HG03025 (cell line): ENCODE results near the gene TNFAIP8L3.
"Not testable (repeated sequence)": the region's sequence is repeated elsewhere in the genome, so short reads cannot be mapped to it uniquely, and the experiment has no call there.

Experiments
- ATAC-seq: cut with Tn5 transposase; IDR thresholded peaks from one replicate; pipeline ENCODE4 v1.9.1; 2021; ENCODE audit warnings: mild to moderate bottlenecking, moderate library complexity; ENCODE audit not compliant: unreplicated experiment, low FRiP score

TNFAIP8L3 gene

DNA sequence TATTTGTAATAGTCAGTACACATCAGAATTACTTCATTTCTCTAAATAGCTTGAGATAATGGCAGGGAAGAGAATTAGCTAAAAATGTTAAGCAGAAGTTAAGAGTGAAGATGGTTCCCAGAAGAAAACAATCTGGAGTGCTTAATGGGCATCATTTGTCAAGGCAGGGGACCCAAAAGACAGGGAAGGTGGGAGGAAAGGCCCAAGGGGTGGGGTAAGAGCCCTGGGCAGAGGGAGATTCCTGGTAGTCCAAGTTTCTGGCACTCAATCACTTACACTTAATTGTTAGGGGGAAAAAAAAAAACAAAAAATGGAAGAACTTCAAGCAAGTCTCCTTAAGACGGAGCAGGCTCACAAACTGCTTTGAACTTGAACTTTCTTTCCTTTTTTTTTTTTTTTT lies 28.9 kb downstream of the TNFAIP8L3 start:
- no peak for ATAC-seq

DNA sequence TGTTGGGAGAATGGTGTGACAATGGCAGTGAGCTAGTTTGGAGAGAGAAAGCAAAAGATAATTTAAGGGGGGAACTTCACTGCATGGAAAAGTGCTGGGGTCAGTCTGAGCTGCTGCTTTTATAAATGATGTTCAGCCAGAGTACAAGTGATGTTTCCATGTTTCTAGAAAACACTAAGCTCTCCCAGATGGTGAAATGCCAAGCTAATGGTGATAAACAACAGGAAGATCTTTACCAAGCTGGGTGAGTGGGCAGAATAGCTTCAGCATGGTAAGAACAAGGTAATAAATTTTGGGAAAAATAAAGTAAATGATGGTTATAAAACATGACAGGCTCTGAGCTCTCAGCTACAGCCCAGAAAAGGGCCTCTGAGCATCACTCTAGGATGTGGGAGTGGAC lies 29.4 kb downstream of the TNFAIP8L3 start:
- no peak for ATAC-seq

DNA sequence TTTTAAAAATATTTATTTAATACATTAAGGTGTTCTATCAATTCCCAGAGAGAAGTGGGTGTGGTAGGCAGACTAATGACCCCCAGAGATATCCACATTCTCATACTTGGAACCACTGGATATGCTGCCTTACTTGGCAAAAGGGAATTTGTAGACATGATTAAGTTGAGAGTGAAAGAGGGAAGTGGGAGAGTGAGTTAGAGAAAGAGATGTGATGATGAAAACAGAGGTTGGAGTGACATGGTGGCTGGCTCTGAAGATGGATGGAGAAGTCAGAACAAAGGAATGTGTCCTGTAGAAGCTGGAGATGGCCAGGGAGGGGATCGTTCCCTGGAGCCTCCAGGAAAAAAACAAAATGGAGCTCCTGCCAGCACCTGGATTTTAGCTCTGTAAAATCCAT lies 32.0 kb downstream of the TNFAIP8L3 start:
- no peak for ATAC-seq

DNA sequence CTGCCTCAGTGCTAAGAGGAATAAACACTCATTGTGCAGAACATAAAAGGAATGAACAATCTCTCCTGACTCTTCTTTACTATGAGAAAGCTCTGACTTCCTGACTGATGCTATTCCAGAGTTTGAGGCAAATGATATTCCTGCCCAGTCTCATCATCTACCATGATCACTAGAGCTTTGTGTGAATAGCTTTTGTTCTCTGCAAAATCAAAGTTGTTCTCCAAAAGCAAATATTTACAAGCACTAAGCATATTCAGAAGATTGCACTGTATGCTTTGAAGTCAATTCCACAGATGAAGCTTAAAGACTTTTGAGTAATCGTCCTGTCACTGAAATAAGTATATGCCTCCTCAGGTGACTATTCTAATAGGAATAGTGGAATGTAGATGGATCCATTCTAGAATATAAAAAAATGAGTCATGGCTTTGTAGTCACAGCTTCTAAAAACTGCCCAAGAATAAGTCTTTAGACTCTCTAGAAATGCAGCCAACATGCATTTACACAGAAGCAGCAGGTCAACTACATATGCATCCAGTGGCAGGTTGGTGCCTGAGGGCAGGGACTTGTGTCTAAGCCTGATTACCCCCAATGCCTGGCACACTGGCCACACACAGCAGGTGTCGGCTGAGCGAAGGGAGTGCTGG lies 34.6 kb downstream of the TNFAIP8L3 start:
- no peak for ATAC-seq

DNA sequence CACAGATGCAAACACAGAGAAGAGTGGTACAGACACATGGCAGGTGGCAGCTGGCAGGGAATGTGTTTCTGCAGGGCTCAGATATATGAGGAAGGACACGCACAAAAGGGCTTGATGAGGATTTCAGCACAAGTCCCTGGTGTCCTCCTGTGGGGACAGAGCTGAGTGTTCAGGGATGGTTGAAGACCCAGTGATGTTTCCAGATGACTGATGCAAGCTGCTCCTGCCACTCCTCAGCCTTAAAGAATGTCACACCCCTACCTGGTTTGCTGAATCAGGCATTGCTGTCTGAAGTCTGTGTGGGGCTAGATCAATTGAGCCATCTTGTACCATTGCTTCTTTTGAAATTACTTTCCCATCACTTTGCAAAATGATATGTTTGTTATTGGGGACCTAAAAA lies 40.2 kb downstream of the TNFAIP8L3 start:
- ATAC-seq, result no peak

DNA sequence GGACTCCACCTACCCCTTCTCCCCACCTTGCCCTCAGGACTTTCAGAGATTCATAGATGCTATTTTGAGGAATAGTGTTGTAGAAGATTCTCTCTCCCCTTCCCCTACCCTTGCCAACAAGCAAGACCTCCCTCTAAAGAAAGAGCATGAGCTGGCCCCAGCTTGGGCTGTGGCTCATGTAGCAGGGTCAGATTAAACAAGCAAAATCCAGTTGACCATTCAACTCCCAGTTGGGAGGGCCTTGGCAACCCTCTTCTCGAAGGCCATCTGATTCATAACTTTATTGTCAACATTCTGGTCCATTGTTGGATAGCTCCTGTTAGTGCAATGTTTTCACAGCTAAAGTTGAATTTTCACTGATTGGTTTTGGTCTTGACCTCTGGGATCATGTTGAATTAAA lies 41.1 kb downstream of the TNFAIP8L3 start:
- ATAC-seq, result no peak

DNA sequence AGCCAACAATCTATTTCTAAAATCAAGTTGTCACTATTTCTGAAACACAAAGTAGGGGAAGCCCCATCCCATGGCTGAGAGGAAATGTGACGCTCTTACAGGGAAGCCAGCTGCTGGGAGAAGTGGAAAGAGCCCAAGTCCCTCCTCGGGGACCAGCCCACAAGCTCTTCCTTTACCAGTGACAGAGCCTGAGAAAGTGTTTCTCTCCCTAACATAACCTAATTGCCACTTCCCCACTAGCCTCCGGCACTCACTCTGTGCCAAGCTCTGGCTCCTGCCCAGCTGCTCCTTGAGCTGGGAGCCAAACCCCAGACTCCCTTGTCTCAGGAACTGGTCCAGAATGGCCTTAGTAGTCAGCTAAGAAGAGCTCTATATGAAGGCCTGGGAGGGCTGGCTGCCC lies 42.9 kb downstream of the TNFAIP8L3 start:
- no peak for ATAC-seq

DNA sequence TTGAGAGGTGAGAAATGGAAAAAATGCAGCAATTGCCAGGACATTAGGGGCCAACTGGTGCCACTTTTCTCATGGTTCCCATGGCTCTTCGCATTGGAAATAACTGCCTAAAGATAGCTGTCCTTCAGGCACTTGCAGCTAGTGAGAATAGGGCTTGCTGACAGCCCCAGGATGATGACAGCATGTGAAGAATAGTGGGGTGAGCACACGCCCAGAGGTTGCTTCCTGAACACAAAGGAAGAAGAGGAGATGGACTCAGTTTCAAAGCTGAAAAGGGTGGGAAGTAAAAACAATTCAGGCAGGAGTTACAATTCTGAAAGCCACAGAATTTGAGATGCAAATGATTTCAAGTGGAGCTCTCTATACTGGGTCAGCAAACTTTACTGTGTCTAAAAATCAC lies 45.6 kb downstream of the TNFAIP8L3 start:
- ATAC-seq, result no peak

DNA sequence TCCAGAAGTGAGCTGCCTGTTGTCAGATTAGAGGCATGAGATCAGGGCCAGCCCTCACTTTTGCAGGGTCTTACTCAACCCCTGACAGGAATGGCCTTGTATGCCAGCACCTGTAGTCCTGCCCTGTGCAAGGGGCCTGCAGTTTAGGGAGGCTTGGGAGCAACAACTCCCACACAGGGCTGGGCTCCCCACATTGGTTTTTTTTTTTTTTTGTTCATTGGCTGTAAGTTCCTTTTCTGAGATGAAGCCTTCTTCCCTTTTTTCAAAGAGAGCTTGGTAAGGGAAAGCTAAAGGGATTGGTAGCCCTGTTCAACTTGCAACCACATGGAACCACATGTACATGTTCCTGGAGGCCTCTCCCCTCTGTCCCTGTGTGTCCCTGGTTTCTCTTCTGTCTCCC lies 46.4 kb downstream of the TNFAIP8L3 start:
- no peak for ATAC-seq

DNA sequence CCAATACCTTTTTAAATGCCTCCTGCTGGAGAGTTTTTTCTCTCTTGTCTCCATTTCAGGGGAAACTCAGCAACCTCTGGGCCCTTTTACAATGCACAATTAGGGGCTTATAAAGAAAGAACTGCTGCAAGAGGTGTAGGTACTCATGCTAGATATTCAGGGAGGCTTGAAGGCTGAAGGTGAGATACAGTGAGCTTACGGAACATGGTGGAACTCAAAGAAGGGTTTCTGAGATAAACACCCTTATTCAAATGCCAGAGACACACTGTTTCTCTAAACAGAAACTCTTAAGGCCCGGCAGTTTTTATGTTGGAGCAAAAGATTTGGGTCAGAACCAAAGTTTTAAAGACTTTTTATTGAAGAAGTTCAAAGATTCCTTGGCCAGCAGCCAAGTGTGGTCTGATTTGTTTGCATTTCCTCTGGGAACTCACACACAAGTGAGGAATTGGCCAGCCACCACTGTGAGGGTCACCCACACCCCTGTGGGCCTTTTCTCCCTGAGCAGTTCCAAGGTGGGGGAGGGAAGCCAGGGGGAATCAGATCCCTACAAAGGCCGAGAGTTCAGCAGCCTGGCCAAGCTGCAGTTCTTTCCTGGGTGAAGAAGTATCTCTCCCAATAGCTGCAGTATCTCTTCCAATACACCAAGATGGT lies 47.8 kb downstream of the TNFAIP8L3 start:
- ATAC-seq, result no peak

DNA sequence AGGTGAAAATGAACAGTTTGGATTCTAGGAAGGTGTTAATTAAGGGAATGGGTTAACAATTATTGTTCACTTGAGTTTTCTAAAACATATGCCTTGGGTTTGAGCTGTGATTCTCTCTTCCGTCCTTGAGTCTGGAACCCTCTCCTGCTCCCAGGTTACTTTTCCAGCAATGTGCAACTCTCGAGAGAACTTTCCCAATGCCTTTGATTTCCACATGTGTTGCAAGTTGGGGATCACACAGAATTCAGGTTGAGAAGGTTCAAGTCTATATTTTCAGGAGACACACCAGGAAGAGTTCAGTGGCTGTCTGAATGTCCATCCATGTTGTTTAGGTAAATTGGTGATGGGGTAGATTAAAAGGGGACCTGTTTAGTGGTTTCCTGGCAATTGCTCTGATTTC lies 48.7 kb downstream of the TNFAIP8L3 start:
- ATAC-seq, result no peak

DNA sequence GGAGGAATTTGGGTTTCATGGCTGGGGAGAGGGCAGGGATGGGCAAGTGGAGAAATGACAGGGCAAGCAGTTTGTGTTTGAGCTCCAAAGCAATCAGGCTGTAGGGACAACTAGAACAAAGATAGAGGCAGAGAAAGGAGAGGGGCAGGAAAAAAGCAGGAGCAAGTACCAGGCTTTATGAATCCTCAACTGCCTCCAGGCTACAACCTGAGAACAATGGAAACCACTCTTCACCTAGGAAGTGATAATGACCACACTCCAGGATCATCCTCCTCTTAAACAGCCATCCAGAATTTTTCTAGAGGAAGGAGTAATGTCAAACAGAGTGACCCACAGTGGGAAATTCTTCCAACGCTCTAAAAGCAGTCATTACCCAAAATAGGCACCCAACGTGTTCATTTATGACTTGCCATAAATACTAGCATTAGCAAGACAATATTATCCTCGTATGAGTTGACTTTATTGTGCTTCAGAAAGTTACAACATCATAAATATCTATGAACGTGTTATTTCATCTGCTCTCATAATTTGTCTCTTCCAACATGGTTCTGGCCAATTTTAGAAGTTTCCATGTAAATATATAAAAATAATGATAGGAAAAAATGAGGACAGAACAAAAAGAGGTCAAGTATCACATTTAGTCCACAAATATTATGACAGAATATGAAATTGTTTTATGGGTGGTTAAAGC lies 50.5 kb downstream of the TNFAIP8L3 start:
- no peak for ATAC-seq

DNA sequence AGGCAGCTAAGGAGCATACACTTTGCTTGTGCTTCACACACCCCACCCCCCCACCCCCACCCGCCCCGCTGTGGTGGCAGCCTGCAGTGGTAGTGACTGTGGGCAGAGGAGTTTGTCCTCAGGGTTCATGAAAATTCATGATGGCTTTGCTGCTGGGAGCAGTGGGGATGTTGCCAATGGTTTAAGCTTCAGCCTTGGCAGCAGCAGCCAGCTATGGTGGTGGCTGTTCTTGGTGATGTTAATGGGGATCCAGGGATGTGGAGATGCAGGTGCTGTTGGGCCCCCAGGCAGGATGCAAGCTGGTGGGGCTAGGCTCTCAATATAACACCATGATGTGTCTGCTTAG lies 55.8 kb downstream of the TNFAIP8L3 start:
- ATAC-seq, result no peak

DNA sequence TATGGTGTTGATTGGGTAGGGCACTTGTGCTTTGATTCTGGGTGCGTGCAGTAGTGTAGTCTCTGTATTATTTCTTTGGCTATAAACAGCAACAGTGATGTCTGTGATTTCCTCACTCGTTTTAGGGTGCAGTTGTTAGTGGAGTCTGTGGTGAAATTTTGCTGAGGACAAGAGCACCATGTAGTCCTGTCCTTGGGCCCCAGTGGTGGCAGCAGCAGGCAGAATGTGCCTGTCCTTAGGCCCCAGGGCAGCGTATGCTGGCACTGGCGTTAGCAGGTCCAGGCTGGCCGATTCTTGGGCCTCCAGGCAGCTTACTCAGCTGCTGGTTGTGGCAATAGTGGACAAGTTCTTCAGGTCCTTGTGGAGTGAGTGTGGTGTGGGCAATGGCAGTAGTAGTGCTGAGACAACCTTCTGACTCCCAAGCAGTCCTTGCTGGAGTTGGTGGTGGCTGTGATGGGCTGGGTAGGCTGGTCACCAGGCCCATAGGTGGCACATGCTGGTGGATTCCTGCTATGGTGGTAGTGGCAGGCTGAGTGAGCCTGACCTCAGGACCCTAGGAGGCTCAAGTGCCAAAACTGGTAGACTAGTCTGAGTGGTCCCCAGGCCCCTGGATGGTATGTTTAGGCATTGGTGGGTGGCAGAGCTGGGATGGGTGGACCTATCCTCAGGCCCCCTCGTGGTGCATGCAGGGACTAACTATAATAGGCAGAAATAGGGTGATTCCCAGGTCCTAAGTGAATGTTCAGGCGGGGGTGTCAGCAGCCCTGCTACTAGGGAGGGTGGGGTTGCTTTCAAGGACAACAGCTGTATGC lies 56.3 kb downstream of the TNFAIP8L3 start:
- ATAC-seq, result no peak

DNA sequence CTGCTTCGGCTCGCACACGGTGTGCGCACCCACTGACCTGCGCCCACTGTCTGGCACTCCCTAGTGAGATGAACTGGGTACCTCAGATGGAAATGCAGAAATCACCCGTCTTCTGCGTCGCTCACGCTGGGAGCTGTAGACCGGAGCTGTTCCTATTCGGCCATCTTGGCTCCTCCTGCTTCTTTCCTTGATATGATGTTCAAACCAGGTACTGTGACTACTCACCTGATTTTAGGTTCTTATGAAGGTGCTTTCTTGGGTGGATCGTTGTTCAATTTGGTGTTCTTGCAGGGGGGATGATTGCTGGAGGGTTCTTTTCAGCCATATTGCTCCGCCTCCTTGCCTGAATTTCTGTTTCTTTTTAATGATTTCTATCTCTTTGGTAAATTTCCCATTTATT lies 57.2 kb downstream of the TNFAIP8L3 start:
- not testable (repeated sequence) for ATAC-seq

DNA sequence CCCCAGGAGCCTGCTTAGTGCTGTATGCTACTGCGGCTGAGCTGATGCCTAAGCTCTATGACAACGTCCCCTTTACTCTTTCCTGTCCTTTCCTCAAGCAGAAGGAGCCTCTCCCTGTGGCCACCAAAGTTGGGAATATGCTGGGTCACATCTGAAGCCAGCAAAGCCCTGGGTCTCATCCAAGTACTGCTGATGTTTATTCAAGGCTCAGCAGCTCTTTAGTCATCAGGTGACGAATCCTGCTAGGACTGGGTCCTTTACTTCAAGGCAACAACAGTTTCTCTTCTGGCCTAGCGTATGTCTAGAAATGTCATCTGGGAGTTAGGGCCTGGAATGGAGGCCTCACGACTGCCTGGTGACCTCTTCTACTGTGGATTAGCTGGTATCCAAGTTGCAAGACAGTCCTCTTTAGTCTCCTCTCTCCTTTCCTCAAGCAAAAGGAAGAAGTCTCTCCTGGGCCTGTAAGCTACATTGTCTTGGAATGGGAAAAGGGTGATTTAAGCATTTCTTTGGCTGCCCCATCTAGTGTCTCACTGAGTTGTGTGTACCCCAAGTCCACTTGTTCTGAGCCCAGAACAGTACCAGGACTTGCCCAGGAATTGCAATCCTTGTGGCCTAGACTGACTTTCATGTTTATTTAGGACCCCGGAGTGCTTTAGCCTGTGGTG lies 63.9 kb downstream of the TNFAIP8L3 start:
- no peak for ATAC-seq

DNA sequence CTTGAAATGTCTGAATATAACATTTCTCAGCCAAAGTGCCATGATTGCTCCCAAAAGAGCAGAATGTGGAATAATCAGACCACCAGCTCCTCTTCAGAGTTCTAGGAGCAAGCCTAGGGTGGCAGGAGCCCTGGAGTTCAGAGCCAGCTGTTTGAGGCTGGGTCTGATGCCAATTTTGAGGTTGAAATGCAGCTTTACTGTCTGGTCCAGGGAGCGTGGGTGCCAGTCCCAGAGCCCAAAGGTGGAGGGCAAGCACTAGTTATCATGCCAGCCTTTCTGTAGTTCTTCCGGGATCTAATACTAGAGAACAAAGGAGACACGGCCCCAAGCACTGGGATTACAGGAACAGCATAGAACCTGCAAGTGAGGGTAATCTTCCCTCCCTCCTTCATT lies 69.3 kb downstream of the TNFAIP8L3 start:
- ATAC-seq, result no peak

DNA sequence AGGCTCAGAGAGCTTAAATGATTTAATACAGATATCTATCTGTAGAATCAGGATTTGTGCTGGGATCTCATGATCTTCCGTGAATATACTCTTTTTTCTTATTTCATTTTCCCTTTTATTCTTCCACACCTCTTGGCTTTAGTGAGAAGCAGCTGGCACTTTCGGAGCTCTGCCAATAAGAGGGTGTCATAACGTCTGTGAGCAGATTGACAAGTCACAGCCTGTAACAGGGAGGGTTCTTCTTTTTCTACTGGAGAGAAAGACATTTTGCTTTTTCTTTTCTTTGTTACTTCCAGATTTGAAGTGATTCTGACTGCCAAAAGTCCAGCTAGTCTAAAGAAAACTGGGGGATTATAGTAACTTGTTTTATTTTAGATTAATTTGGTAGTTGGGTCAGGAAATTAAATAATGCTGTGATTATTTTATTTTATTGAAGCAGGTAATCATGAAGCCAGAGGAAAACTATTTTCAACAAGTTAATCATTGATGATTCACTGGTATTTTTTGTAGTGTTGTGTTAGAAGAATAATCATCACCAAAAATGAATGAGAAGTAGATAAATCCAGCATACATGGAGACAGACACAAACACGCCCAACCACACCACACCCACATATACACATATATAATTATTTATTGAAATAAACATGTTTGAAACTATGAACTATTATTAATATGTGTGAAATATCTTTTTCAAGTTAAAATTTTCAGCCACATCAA lies 69.8 kb downstream of the TNFAIP8L3 start:
- ATAC-seq, result no peak

DNA sequence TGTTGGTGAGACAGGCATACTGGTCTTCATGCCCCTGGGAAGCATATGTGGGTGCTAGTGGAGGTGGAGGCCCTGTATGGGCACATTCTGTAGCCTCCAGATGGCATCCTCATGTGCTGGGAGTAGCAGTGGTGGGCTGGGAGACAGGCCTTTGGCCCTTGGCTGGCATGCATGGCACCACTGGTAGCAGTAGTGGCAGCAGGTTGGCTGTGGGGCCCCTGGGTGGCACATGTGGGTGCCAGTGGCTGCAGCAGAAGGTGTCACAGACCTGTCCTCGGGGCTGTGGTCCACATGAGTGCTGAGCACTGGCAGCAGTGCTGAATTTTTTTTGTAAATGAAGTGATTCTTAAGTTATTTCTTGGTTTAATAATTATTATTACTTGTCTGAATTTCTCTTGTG lies 71.2 kb downstream of the TNFAIP8L3 start:
- ATAC-seq, result no peak

DNA sequence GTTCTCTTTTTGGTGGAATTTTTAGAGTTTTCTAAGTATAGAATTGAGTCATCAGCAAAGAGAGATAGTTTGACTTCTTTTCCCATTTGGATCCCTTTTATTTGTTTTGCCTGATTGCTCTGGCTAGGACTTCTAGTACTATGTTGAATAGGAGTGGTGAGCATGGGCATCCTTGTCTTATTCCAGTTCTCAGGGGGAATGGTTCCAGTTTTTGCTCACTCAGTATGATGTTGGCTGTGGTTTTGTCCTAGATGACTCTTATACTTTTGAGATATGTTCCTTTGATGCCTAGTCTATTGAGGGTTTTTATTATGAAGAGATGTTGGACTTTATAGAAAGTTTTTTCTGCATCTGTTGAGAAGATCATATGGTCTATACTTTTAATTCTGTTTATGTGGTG lies 72.5 kb downstream of the TNFAIP8L3 start:
- ATAC-seq, result no peak
